Peyer's patch (tissue), 4 donors: ENCODE measurements around the gene BIN2.

Experiments used
- POLR2A ChIP-seq, 2 donors: fragments of 450-650 bp; IDR thresholded peaks; one replicate each; pipeline ENCODE4 v1.5.1; 2017; ENCODE audit warnings: antibody characterized with exemption in 2 of 2, mild to moderate bottlenecking in 2 of 2, moderate library complexity in 2 of 2
- TF ChIP-seq, protein P1 (sequence below), 6 experiments: fragments of 450-650 bp in 4 of 6; fragments of 200-600 bp in 2 of 6; sonication (generic) in 1 of 6; IDR thresholded peaks; one replicate each; pipeline ENCODE4 v1.5.1; 2017 to 2019; ENCODE audit warnings: antibody characterized with exemption in 6 of 6, mild to moderate bottlenecking in 3 of 6, moderate library complexity in 1 of 6

DNA sequence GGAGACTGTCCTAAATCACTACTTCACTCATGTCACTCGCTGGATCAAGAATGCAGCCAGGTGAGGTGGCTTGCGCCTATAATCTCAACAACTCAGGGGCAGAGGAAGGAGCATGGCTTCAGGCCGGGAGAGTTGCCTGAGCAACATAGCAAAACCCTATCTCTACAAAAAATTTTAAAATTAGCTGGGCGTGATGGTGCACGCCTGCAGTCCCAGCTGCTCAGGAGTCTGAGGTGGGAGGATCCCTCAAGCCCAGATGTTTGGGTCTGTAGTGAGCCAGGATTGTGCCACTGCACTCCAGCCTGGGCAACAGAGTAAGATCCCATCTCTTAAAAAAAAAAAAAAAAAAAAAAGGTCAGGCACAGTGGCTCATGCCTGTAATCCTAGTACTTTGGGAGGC is 59.7 kb downstream of the BIN2 start:
- TF ChIP-seq, protein P1, sequence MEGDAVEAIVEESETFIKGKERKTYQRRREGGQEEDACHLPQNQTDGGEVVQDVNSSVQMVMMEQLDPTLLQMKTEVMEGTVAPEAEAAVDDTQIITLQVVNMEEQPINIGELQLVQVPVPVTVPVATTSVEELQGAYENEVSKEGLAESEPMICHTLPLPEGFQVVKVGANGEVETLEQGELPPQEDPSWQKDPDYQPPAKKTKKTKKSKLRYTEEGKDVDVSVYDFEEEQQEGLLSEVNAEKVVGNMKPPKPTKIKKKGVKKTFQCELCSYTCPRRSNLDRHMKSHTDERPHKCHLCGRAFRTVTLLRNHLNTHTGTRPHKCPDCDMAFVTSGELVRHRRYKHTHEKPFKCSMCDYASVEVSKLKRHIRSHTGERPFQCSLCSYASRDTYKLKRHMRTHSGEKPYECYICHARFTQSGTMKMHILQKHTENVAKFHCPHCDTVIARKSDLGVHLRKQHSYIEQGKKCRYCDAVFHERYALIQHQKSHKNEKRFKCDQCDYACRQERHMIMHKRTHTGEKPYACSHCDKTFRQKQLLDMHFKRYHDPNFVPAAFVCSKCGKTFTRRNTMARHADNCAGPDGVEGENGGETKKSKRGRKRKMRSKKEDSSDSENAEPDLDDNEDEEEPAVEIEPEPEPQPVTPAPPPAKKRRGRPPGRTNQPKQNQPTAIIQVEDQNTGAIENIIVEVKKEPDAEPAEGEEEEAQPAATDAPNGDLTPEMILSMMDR (IDR thresholded peaks at IDR 0.05) = no peak
- no peak for TF ChIP-seq POLR2A (IDR thresholded peaks at IDR 0.05)
